NK-92 treated with Interleukin-12 subunit alpha and Interleukin-12 subunit beta, amount 100 ng/mL, for 24 hours (cell line): ENCODE data around the gene NUB1.
A peak's percentile ranks its signal among the peaks of the same experiment; 100 is the strongest.

Experiments used
- DNase-seq: peaks from one replicate; lab custom pipeline; 2025; lab: John Stamatoyannopoulos, UW

The NUB1 gene

GRCh38 chr7:151405588-151405987, 64.0 kb downstream of the NUB1 start:
- no peak for DNase-seq

- no peak for DNase-seq
Measured at GRCh38 chr7:151406051-151406875, 64.7 kb downstream of the NUB1 start.

- DNase-seq, result no peak
Measured at GRCh38 chr7:151406886-151407583, 65.4 kb downstream of the NUB1 start.

DNA sequence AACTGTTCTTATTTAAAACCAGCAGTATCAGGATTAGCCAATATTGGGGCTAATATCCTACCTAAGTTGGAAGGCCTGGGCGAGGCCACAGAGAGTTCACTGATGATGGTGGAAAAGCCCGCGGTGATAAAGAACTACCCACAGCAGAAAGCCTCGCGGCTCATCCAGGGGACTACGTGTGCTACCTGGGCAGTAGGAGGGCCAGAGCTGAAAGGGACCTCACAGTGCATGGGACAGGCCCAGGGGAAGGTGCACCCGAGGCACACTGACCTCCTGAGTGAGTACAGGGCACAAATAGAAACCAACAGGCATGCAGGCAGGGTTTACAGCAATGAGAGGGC, 66.9 kb downstream of the NUB1 start:
- DNase-seq, result no peak

GRCh38 chr7:151408839-151409666, 67.4 kb downstream of the NUB1 start:
- no peak for DNase-seq

DNA sequence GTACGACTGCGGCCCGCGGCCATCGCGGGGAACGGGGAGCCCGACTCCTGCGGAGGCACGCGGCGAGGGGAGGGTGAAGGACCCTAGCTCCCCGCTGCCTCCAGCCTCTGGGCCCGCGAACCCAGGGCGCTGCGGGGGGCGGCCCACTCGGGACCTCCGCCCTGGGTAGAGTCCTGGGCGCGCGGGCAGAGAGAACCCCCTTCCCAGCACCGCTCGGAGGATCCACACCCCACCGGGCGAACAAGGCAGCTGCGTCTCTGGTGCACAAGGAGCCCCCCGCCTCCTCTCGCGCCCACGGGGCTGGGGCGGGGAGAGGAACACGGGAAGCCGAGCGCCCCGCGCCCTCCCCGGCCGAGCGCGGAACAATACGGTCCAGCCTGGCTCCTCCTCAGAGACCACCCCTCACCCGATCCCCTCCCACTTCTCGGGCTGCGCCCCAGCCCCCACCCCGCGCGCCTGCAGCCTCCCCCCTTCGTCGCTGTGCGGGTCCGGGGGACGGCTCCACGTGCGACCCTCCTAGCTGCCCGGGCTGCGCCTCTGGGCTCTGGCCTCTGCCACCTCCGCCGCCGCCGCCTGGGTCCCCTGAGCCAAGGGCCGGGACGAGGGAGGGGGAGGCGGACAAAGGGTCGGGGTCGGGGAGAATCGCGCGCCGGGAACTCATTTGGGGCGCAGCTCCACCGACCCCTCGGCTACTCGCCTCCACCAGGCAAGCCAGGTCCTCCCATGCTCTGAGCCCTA, 68.2 kb downstream of the NUB1 start, which contains the start of gene WDR86:
Gene WDR86, minus strand, starts transcription at position 372 of the 738 bp plus-strand sequence. CDS start 449 bp downstream, outside the sequence.
- no peak for DNase-seq

GRCh38 chr7:151410405-151411390, 69.1 kb downstream of the NUB1 start:
- DNase-seq, result no peak

GRCh38 chr7:151411551-151411950, 69.9 kb downstream of the NUB1 start:
- DNase-seq, result no peak

- DNase-seq, result no peak
Measured at GRCh38 chr7:151412318-151412717, 70.7 kb downstream of the NUB1 start.

DNA sequence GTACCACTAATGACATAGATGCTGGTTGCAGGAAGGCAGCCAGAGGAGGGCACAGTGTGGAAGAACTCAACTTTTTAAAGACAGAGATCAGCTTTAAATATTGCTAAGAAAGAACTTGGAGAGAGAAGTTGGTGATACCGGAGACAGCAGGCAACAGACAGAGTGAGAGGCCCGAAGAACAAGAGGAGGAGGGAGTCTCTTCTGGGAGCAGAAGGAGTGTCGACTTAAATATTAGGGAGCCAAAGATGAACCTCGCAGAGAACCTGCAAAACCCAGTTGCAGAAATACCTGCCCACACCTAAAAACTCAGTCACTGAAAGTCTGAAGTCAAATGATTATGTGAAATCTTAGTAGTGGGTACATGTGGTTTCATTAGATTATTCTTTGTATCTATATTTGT, 71.6 kb downstream of the NUB1 start:
- no peak for DNase-seq

DNA sequence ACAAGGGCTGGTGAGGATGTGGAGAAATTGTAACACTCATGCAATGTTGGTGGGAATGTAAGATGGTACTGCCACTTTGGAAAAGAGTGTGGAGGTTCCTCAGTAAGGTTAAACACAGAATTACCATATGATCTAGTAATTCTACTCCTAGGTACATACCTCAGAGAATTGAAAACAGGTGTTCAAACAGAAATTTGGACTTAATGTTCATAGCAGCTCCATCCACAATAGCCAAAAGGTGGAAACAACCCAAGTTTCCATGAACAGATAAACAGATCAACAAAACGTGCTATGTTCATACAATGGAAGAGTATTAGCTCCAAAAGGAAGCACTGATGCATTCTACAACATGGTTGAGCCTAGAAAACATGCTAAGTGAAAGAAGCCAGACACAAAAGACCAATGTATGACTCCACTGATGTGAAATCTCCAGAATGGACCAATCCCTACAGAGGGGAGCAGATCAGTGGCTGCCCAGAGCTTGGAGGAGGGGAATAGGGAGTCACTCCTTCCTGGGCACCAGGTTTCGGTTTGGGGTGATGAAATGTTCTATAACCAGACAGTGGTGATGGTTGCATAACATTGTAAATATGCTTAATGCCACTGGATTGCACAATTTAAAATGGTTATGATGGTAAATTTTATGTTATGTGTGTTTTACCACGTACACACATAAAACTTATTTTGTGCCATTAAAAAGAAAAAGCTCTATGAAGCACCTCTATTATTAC, 73.9 kb downstream of the NUB1 start:
- peak; percentile 53 for DNase-seq

GRCh38 chr7:151416112-151416940, 74.7 kb downstream of the NUB1 start:
- no peak for DNase-seq

GRCh38 chr7:151416941-151417315, 75.3 kb downstream of the NUB1 start:
- no peak for DNase-seq

DNA sequence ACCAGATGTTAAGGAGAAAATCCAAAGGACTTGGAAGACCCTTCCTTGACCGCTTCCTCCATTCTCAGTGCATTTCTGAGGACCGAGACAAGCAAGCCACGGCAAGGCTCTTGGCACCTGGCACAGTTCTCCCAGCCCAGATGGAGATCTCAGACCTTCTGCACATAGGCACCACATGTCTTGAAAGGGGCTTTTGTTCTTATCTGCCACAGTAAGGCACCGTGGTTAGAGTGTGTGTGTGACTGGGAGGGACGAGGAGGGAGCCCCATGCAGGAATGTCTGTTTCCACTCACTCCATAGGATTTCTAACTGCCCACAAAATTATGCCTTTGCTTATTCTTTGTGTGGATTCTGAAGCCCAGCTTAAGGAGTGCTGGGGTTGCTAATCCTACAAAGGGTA, 78.5 kb downstream of the NUB1 start:
- DNase-seq, result no peak

GRCh38 chr7:151422212-151422611, 80.6 kb downstream of the NUB1 start:
- no peak for DNase-seq

DNA sequence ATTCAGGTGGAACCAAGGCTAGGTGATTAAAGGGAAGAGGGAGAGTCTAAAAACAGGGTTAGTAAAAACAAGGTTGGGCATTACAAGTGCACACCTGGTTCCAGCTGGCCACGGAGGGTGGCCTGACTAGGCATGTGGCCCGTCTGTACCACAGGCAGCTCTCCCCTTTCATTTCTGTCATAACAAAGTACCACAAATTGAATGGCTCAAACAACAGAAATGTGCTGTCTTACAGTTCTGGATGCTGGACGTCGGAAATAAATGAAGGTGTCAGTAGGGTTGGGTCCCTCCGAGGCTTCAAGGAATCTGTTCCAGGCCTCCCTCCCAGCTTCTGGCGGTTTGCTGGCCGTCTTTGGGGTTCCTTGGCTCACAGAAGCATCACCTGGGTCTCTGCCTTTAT, 81.6 kb downstream of the NUB1 start:
- no peak for DNase-seq

GRCh38 chr7:151423936-151424335, 82.3 kb downstream of the NUB1 start:
- no peak for DNase-seq

GRCh38 chr7:151424799-151425198, 83.2 kb downstream of the NUB1 start:
- DNase-seq, result no peak
